ENCODE results near the gene RASD1. TPM values are rescaled to one million over a fixed set of nuclear protein-coding genes. Genes with fewer than 3 reads are reported as not detected.

Gene RASD1
- total RNA-seq, 1 experiment from 2014 or later, result 0.30 TPM

DNA sequence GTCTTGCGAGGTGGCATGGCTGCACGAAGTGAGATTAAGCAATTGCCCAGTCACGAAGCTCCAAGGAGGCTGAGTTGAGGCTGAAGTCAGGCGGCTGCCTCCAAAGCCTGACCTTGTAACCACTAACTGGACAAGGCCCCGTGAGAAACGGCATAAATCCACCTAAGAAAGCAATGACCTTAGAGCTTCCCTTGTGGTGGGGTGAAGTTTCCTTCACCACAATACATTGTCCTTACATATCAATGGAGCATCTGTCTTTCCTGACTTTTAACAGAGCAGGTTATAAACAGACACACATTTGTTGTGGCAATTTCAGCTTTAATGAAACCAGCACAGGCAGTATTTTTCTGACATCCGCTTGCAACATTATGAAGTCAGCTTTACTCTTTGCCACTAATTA, 21.9 kb downstream of the RASD1 start:
- TF ChIP-seq SP1 (IDR thresholded peaks at IDR 0.05; ENCODE audit: low read depth) (no peak), JUND (IDR thresholded peaks at IDR 0.05) (no peak), SIN3A (IDR thresholded peaks at IDR 0.05; ENCODE audit: low read depth) (no peak), SRF (IDR thresholded peaks at IDR 0.05; ENCODE audit: low read depth) (no peak), CBX3 (IDR thresholded peaks at IDR 0.05; ENCODE audit: low read depth) (no peak), EZH2 (IDR thresholded peaks at IDR 0.05) (no peak), EZH2phosphoT487 (IDR thresholded peaks at IDR 0.05; ENCODE audit: borderline replicate concordance) (no peak)
- TF ChIP-seq, protein P1, sequence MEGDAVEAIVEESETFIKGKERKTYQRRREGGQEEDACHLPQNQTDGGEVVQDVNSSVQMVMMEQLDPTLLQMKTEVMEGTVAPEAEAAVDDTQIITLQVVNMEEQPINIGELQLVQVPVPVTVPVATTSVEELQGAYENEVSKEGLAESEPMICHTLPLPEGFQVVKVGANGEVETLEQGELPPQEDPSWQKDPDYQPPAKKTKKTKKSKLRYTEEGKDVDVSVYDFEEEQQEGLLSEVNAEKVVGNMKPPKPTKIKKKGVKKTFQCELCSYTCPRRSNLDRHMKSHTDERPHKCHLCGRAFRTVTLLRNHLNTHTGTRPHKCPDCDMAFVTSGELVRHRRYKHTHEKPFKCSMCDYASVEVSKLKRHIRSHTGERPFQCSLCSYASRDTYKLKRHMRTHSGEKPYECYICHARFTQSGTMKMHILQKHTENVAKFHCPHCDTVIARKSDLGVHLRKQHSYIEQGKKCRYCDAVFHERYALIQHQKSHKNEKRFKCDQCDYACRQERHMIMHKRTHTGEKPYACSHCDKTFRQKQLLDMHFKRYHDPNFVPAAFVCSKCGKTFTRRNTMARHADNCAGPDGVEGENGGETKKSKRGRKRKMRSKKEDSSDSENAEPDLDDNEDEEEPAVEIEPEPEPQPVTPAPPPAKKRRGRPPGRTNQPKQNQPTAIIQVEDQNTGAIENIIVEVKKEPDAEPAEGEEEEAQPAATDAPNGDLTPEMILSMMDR (IDR thresholded peaks at IDR 0.05 in 2 of 3, conservative IDR thresholded peaks at IDR 0.05 in 1 of 3; ENCODE audit: borderline replicate concordance in 1 of 3, insufficient read depth in 1 of 3, low read depth in 2 of 3, low read length in 2 of 3), result no peak
- TF ChIP-seq, protein P2, sequence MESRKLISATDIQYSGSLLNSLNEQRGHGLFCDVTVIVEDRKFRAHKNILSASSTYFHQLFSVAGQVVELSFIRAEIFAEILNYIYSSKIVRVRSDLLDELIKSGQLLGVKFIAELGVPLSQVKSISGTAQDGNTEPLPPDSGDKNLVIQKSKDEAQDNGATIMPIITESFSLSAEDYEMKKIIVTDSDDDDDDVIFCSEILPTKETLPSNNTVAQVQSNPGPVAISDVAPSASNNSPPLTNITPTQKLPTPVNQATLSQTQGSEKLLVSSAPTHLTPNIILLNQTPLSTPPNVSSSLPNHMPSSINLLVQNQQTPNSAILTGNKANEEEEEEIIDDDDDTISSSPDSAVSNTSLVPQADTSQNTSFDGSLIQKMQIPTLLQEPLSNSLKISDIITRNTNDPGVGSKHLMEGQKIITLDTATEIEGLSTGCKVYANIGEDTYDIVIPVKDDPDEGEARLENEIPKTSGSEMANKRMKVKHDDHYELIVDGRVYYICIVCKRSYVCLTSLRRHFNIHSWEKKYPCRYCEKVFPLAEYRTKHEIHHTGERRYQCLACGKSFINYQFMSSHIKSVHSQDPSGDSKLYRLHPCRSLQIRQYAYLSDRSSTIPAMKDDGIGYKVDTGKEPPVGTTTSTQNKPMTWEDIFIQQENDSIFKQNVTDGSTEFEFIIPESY (IDR thresholded peaks at IDR 0.05; ENCODE audit: extremely low read depth, insufficient replicate concordance, low read length), result no peak
- TF ChIP-seq, protein P3, sequence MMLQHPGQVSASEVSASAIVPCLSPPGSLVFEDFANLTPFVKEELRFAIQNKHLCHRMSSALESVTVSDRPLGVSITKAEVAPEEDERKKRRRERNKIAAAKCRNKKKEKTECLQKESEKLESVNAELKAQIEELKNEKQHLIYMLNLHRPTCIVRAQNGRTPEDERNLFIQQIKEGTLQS (IDR thresholded peaks at IDR 0.05), result no peak
- ChIA-PET POLR2A (no interaction called here), RAD21 (ENCODE audit: low non-redundant PET in 1 of 2, low total read pairs in 2 of 2, uncharacterized antibody in 2 of 2, unreplicated experiment in 2 of 2) (no interaction called here), CTCF (no interaction called here)
- DNase-seq (ENCODE audit: low read depth, low spot score) (no peak), ATAC-seq (no peak)
- no peak overlapping the region for H3K27ac ChIP-seq (ENCODE audit: low read depth, low read length)
- BruUV-seq (replicated peaks), result no TSS peak
- H3K4me1 ChIP-seq (ENCODE audit: control insufficient read depth in 1 of 2, insufficient read depth in 2 of 2, low read length in 2 of 2), result peaks cover 6 to 11% of the 10 kb centered on the region in 2 experiments; a peak in 3 of 4 replicates
- H2AFZ ChIP-seq (ENCODE audit: low read depth, low read length, poor library complexity, severe bottlenecking), result no peak overlapping the region
- H3K4me3 ChIP-seq (replicated peaks in 1 of 2; ENCODE audit: low read depth in 1 of 2, low read length in 2 of 2), result no peak overlapping the region
- H3K9me2 ChIP-seq (ENCODE audit: insufficient read depth), result no peaks in the 10 kb centered on the region
- H3K27me3 ChIP-seq (ENCODE audit: insufficient read depth, low read length), result peaks cover 27% of the 10 kb centered on the region
- no peaks in the 10 kb centered on the region for H3K9me3 ChIP-seq (ENCODE audit: control insufficient read depth in 1 of 2, insufficient read depth in 1 of 2, low read depth in 1 of 2, low read length in 2 of 2)
- H3K36me3 ChIP-seq (ENCODE audit: control insufficient read depth in 1 of 2, insufficient read depth in 2 of 2, low read length in 2 of 2), result no peaks in the 10 kb centered on the region
- no peak overlapping the region for H3K4me2 ChIP-seq (ENCODE audit: low read length)
- intact Hi-C loops (cut with micrococcal nuclease), result no loop called here
- no peak overlapping the region for H3K9ac ChIP-seq (ENCODE audit: low read length)
- no peaks in the 10 kb centered on the region for H4K20me1 ChIP-seq (ENCODE audit: insufficient read depth)
- peaks cover 25% of the 10 kb centered on the region for H3K79me2 ChIP-seq (ENCODE audit: insufficient read depth, low read length)

Data from HCT116 (cell line).